Breast epithelium (tissue), 3 donors: Measurements from ENCODE around the gene USP8.

Experiments used
- POLR2A ChIP-seq: fragments of 450-650 bp; IDR thresholded peaks from one replicate; pipeline ENCODE4 v1.6.1; 2016; ENCODE audit warnings: antibody characterized with exemption, mild to moderate bottlenecking, moderate library complexity
- POLR2AphosphoS5 ChIP-seq, 3 donors: sonication (generic); formaldehyde crosslinking; IDR thresholded peaks; one replicate each; pipeline ENCODE4 v1.6.1; 2017; ENCODE audit warnings: antibody characterized with exemption in 3 of 3
- TF ChIP-seq, protein P1 (sequence below), 3 donors: fragments of 450-650 bp; IDR thresholded peaks; one replicate each; pipeline ENCODE4 v1.5.1; 2016 to 2017; ENCODE audit warnings: antibody characterized with exemption in 3 of 3, mild to moderate bottlenecking in 3 of 3, moderate library complexity in 3 of 3

DNA sequence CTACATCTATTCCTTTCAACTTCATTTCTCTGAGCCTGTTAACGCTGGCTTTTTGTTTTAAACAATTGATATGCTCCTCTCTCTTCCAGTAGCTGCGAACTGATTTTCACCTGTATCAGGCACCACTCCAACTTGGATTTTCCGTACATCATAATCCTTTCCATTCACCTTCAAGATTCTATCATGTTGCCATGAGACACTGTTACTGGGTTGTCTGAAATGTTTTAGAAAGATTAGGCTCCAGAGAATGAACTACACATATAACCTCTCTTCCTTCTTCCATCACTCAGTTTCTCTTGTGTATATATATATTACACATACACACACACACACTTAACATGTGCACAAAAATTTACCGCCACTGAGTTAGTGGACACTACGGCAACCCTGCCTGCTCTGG lies 122.4 kb downstream of the USP8 start, which contains the start of gene USP50:
- no peak for TF ChIP-seq POLR2AphosphoS5 (IDR thresholded peaks at IDR 0.05)
- TF ChIP-seq, protein P1, sequence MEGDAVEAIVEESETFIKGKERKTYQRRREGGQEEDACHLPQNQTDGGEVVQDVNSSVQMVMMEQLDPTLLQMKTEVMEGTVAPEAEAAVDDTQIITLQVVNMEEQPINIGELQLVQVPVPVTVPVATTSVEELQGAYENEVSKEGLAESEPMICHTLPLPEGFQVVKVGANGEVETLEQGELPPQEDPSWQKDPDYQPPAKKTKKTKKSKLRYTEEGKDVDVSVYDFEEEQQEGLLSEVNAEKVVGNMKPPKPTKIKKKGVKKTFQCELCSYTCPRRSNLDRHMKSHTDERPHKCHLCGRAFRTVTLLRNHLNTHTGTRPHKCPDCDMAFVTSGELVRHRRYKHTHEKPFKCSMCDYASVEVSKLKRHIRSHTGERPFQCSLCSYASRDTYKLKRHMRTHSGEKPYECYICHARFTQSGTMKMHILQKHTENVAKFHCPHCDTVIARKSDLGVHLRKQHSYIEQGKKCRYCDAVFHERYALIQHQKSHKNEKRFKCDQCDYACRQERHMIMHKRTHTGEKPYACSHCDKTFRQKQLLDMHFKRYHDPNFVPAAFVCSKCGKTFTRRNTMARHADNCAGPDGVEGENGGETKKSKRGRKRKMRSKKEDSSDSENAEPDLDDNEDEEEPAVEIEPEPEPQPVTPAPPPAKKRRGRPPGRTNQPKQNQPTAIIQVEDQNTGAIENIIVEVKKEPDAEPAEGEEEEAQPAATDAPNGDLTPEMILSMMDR (IDR thresholded peaks at IDR 0.05): no peak
- TF ChIP-seq POLR2A: no peak
